ENCODE data around the gene NTPCR.

NTPCR gene

DNA sequence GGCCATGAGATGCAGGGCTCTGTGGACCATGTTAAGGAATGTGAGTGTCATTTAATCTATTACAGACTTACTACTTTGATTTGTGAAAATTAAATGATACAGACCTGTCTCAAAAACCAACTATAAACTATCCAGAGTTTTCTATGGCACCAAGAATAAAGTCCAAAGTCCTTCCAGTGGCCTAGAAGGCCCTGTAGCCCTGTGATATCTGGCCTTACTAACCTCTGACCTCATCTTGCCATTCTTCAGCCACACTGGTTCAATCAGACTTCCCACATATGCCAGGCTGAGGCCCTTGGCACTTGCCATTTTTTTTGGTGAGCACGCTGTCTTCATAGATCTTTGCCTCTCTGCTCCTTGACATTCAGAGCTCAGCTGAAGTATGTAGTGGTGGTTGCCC is 7.7 kb downstream of the NTPCR start:
- DNase-seq (ENCODE audit: low read depth in 1 of 2, low spot score in 1 of 2), result no peak

DNA sequence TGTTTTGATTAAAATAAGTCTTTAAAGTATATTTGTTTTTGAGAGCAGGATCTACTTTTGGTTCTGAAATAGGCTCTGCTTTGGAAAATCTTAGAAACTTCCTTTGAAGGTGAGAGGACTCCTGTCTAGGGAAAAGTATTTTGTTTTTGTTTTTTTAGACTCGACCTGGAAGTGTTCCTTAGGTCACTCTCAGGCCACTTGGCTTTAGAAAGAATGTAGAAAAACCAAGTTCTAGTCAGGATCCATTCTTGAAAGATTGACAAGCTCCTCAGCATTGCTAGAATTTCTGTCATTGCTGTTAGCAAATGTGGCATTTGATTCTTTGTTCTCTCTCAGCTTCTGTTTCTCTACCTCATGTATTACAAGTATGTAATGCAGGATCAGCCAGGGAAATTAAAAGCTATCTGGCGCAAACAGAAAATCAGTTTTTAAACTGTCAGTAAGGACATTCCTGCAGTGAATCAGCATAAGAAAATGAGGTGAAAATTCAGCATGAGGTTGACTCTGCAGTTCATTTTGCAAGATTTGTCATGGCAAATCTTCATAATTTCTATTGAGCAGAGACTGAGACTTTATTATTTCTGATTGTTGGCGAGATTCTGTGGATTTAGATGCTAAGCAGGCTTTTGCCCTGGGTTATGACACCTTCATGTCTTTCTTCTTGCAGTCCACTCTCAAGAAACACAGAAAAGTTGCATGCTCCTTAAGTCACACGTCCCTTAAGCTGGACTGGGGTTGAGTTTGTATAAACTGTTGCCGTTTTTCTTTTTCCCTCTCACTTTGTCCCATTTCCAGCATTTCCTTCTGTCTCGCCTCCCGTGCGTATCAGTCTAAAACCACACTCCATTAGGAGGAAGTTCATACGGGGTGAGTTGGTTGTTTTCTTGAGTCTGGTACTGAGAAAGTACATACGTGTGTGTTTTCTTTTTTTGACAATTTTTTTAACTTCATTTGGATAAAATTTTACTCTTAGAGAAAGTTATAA is 12.6 kb downstream of the NTPCR start:
- DNase-seq (ENCODE audit: low read depth in 1 of 2, low spot score in 1 of 2), result no peak

DNA sequence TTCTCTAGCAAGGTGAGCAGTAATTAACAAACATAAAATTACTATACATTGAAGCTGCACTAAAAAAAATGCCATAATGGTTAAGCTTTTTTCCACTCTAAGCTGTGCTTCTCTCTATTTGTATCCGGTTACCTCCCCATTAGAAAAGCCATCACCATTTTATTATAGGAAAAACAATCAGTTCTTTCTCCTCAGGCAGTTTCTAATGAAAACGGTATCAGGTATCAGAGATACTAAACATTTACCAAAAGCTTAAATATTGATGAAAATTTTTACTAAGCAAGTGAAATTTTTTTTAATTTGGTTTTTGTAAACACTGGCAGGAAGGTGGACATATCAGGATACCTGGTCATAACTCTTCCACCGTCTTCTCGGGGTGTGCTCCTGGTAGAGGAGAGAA is 14.2 kb downstream of the NTPCR start:
- DNase-seq (ENCODE audit: low read depth in 1 of 2, low spot score in 1 of 2), result no peak

DNA sequence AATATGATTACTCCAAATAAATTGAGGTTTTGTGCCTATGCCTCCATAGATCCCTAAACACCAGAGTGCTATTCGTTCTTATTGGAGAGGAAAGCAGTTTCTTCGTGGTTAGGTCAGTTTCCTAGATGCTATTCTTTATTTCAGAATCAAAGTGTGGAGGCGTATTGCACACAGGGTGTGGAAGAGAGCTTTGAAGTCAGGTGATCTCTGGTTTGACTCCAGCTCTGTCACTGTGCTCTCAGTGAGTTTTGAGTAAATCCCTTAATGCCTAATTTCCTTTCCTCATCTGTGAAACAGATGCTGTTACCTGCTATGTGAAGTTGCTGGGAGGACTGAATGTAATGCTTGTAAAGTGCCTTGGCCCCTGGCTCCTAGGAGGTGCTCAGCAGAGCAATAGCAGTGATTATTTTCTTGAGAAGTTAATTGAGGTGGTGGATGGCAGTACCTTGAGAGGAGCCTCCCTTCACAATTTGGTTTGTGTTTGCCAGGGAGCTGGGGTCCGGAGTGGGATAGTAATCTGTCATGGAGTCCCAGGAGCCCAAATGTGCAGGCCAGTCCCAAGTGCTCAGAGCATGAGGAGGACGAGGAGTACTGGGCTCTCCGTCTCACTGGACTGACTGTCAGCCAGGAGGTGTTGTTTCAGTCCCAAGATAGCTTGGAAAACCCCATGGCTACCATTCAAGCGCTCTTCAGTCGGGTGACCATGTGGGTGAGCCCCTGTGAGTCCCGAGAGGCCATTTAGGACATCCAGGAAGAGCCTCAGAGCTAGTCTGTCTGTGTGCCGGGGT is 14.9 kb downstream of the NTPCR start:
- no peak for DNase-seq (ENCODE audit: low read depth in 1 of 2, low spot score in 1 of 2)

DNA sequence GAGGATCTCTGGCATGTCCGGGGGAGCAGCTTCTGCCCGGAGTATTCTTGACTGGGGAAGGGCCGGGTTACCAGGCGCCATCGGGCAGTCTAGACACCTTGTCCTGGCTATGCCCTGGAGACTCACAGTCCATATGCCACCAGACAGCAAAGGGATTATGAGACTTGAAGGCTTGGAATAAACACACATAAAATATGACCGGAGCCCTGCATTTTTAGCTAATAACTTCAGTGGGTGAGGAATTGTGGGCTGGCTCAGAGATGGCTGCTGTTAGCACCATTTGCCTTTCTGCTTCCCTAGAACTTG is 15.5 kb downstream of the NTPCR start:
- no peak for DNase-seq (ENCODE audit: low read depth in 1 of 2, low spot score in 1 of 2)

DNA sequence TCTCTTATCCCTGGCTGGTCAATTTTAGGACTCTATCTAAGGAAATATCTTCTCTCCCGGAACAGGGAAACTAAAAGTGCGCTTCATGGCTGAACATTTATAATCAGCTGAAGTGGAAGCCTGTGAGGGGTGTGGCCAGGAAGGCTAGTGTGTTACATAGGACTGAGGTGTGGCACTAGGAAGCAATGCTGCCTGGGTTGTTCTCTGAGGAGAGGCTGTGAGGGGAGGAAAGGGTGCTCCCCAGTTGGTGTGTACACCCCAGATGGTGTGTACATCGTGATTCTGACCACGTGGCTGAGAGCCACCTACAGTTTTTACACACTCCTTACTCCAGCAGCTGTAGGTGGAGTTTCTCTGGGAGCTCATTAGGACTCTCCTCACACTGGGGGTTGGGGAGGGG is 16.3 kb downstream of the NTPCR start:
- DNase-seq (ENCODE audit: low read depth in 1 of 2, low spot score in 1 of 2), result no peak

DNA sequence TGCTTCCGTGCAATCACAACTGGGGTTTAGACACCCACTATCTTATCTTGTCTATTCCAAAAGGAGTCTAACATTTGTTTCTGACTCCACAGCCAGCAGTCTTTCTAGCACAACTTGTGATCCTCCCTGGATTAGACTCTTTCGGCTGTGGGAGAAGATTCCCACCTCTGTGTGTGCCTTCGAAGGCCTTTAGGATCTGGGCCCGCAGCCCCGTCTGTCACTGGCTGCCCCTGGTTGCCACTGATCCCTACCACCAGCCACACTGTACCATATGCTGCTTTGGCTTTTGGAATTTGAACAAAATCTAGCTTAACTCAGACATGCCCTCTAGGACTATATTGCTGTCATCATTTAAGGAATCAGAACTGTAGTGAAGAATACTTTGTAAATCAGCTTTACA is 18.0 kb downstream of the NTPCR start:
- DNase-seq (ENCODE audit: low read depth in 1 of 2, low spot score in 1 of 2), result no peak

DNA sequence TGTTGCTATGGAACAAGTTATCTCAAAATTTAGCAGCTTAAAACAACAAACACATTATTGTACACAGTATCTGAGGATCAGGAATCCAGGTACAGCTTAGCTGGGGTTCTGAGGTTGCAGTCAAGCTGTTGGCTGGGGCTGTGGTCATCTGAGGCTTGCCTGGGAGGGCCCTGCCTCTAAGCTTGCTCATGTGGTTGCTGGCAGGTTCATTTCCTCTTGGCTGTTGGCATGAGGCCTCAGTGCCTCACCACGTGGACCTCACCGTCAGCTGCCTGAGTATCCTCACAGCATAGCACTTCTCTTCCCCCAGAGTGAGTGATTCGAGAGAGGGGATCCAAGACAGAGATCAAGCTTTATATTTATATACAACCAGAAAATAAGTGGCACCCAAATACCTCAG is 18.6 kb downstream of the NTPCR start:
- DNase-seq (ENCODE audit: low read depth in 1 of 2, low spot score in 1 of 2), result no peak

DNA sequence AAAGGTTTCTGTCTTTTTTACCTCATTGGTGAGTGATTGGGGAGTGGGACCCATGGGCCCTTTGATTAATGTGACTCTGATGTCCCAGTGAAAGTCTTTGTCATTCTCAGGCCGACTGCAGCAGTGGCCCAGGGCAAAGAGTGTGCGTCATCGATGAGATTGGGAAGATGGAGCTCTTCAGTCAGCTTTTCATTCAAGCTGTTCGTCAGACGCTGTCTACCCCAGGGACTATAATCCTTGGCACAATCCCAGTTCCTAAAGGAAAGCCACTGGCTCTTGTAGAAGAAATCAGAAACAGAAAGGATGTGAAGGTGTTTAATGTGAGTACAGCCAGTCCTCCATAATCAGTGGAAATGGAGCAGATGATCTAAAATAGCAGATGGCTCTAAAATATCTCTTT is 19.4 kb downstream of the NTPCR start:
- DNase-seq (ENCODE audit: low read depth in 1 of 2, low spot score in 1 of 2), result no peak

DNA sequence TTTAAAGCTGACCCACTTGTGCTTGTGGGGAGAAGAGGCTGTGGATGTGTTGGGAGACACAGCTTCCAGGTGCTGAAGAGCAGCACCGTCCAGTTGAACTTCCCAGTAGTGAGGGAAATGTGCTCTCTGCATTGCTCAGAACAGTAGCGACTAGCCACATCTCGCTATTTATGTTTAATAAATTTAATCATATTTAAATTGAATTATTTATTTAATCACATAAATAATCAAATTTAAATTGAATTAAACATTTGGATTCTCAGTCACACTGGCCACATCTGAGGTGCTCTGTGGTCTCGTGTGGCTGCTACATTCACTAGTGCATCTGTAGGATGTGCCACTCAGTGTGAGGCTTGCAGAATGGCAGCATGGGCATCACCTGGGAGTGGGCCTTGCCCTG is 20.1 kb downstream of the NTPCR start:
- no peak for DNase-seq (ENCODE audit: low read depth in 1 of 2, low spot score in 1 of 2)

DNA sequence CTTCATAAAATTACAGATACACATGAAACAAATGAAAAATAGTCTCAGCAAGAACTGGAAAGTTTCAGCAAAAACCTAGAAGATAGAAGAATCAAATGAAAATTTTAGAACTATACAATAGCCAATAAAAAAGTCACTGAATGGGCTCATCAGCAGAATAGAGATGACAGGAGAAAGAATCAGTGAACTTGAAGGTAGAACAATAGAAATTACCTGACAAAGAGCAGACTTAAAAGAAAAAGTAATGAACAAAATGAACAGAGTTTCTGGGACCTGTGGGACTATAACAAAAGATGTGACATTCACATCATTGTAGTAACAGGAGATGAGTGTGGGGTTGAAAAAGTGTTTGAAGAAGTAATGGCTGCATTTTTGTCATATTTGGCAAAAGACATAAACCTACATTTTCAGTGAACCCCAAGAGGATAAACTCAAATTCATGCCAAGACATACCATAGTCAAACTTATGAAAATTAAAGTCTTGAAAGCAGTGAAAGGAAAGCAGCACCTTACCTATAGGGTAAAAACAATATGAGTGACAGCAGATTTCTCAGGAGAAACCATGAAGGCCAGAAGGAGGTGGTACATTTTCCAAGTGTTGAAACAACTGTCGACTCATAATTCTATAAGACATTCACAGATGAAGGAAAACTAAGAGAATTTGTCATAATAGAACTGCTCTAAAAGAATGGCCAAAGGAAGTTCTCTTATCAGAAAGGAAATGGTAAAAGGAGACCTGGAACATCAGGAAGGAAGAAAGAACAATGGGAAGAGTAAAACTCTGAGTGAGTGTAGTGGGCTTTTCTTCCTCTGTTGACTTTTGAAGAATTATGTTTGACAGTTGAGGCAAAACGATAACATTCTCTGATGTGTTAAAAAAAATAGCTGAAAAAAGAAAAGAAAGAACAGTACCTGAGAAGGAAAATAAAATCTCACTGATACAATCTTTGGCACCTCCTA is 23.5 kb downstream of the NTPCR start:
- no peak for DNase-seq (ENCODE audit: low read depth in 1 of 2, low spot score in 1 of 2)

DNA sequence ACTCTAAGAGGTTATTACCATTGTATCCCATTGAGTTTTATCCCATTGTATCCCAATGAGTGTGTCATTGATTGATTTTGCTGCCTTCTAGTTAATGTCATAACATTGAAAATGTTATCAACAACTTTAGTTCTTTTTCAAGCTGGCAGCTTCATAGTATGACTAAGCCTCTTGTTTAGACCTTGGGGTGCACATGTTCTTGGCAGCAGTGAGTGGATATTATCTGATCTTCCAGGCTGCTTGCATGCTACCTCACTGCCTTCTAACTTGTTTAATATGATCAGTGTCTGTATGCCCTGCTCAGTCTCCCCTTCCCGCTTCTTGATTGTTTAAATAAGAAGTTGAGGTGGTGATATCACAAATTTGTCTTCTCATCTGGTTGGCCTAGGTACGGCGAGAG is 24.6 kb downstream of the NTPCR start:
- DNase-seq (ENCODE audit: low read depth in 1 of 2, low spot score in 1 of 2), result no peak

DNA sequence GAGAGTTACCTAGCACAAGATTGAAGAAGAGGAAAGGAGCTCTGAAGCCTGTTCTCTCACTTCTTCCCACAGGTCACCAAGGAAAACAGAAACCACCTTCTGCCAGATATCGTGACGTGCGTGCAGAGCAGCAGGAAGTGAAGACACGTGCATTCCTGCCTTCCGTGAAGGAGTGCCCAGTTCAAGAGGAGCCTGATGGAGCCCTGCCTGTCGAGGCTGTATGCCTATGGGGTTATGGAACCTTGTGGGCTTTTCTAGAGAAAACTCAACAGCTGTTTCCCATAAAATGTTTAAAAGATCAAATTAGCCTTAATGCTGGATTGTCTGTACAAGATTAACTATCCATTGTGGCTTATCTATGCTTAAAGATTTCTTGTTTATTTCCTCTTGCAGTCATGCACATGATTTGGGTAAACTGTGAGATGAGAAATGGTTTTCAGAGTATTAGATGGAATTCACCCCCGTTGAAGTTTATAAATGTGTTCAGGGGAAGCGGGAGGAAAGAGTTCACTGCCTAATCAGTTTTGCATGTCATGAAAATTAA is 27.8 kb downstream of the NTPCR start:
- DNase-seq (ENCODE audit: low read depth in 1 of 2, low spot score in 1 of 2), result no peak

DNA sequence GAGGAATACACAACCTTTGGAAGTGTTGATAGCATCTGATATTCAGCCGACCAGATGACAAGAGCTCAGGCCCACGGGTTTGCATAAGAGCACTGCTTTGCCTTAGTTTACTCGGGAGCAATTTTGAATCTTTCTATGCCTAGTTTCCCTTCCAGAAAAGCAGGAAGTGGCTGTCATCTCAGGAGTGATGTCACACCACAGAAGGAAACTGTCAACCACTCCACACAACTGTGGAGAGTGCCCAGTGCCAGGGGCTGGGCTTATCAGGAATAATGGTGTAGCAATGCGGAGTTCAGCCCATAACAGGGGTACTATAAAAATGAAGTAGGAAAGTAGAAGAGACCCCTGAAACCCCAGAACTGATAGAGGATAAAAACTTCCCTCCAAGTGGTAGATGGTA is 28.4 kb downstream of the NTPCR start:
- DNase-seq (ENCODE audit: low read depth in 1 of 2, low spot score in 1 of 2), result no peak

DNA sequence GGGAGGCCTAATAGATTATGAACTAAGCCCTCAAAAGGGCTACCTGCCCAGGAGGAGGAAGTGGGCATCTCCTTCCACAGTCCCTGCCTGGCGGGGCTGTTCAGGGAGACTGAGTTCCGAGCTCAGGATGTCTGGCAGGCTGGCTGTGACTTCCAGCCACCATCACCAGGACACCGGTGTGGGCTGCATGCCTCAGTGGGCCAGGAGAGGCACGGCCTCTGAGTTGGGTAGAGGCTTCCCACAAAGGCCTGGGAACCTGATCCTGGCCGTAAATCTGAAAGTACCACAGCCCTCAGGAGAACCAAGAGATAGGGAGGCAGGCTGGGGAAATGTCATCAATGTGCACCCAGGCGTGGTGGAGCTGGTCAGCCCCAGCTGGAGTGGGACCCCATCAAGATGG is 29.1 kb downstream of the NTPCR start:
- no peak for DNase-seq (ENCODE audit: low read depth in 1 of 2, low spot score in 1 of 2)

DNA sequence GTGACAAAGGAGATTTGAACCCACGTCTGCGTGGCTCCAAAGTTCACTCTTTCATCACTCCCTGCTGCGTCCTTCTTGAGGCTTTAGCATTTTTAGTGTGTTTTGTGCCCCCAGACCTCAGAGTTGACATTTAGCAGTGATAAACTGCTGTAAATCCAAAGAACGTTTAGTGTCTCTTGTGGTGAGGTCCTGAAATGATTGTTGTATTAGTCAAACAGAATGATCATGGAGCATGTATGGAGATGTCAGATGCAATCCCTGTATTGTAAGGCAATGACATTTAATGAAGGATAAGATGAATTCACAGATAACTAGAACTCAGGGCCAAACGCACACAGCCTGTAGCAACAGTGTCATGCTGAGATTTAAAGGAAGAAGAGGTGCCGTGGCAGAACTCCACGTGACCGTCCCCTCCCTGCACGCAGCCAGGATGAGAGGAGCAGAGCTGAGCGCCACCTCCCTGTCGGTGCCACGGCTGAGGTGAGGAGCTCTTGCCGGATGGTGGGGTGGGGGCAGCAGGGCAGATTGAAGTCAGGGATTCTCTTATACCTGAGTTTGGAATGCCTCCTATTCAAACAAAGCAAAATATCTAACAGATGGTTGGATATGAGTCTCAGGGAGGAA is 30.1 kb downstream of the NTPCR start:
- DNase-seq (ENCODE audit: low read depth in 1 of 2, low spot score in 1 of 2), result no peak

DNA sequence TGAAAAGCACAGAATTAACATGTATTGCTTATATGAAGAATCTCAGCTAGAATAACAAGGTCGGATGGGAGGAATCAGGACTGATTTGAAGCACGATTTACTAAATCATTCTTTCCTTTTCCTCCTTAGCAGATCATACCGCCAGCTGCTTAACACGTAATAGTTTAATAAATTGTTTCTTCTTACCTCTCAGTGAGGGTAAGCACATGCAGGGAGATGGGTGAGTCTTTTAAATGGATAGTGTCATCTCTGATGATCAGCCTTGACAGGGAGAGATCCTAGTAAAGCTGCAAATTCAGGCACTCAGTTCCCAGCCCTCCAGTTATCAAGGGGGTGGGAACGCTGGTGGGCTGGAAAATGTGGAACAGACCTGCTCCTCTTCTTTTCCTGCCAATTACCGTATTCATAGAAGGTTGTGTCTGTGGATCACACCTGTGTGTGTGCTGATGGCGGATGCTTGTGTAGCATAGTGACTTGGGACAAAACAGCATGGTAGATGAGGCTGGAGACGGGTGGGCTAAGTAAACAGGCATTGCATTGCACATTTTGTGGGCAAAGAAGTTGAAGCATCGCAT is 30.7 kb downstream of the NTPCR start:
- no peak for DNase-seq (ENCODE audit: low read depth in 1 of 2, low spot score in 1 of 2)

DNA sequence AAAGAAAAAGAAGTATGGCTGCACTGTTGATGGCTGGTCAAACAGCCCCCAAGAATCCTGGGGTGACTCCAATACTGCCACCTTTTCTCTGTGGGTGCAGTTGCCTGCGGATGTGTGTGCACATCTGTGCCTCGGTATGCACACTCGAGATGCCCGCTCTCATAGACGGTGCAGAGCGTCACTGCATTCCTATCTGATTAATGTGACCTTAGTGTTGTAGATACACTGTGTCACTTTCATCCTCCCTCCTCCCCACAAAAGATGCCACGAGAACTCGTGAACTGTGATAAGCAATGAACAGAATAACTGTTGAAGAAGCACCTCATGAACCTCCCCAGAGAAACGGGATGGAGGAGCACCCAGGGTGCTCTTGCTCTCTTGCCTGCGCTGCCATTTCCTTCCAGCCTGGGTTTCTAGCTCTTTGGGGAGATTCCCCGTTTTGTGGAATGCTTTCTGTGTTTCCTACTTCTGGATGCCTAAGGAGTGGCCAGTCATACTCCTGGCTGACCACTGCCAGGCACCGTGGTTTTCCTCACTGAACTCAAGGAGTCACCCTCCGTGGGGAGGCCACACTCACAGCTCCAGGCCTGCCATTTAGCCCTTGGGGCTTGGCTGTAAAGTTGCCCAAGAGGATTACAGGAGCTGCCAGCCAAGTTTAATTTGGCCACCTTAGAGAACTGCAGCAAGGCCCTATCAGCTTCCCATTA is 32.0 kb downstream of the NTPCR start:
- no peak for DNase-seq (ENCODE audit: low read depth in 1 of 2, low spot score in 1 of 2)

DNA sequence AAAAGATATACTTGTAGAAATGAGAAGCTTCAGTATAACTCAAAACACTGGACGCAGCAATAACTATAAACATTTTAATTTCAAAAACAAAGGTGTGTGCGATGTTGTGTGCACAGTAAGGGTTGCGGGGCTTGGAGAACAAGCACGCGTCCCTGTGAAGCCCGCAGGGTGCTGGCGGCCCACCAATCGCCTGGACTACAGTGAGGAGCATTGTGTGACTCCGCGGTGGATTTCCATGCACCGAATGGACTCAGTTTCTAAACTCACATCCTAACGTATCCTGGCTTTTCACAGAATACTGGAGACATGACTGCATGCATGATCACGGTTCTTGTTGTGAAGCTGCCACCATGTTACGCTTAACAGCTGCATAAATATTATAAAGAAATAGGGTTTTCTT is 33.0 kb downstream of the NTPCR start:
- no peak for DNase-seq (ENCODE audit: low read depth in 1 of 2, low spot score in 1 of 2)
